A673 (cell line): ENCODE results near the gene CALHM5. TPM values are rescaled to one million over a fixed set of nuclear protein-coding genes. Genes with fewer than 3 reads are reported as not detected.

ENCODE experiments used
- BruUV-seq: library from RNA; stranded (reverse); fragments of 400-500 nt; replicated peaks from 2 replicates; lab custom pipeline; 2021; lab: Mats Ljungman, UMichigan
- CTCF ChIA-PET: fragments of 300-600 bp; sonication (Branson Sonifier 250); formaldehyde crosslinking; loops from one replicate; lab custom pipeline; 2022; ENCODE audit warnings: antibody characterized with exemption; lab: Charles Lee
- POLR2A ChIA-PET: fragments of 300-600 bp; sonication (Branson Sonifier 250); formaldehyde crosslinking; loops from one replicate; lab custom pipeline; 2022; ENCODE audit warnings: antibody characterized with exemption; ENCODE audit not compliant: low non-redundant PET; lab: Charles Lee
- DNase-seq: peaks from one replicate; pipeline ENCODE4 v3.0.0-alpha.2; 2015; ENCODE audit warnings: low spot score
- H3K27ac ChIP-seq: fragments of 200-600 bp; sonication (generic); 2 replicates; pipeline ENCODE4 v1.5.1; 2016; ENCODE audit warnings: mixed run types, low read depth, mild to moderate bottlenecking, mixed read lengths, antibody characterized with exemption, low read length; ENCODE audit not compliant: poor library complexity, severe bottlenecking
- H3K27me3 ChIP-seq: fragments of 200-600 bp; sonication (generic); replicated peaks from 2 replicates; pipeline ENCODE4 v1.6.1; 2017; ENCODE audit warnings: mixed run types, low read depth, mild to moderate bottlenecking, mixed read lengths, antibody characterized with exemption, low read length; ENCODE audit not compliant: insufficient read depth, poor library complexity
- H3K36me3 ChIP-seq: fragments of 200-600 bp; sonication (generic); 2 replicates; pipeline ENCODE4 v1.6.1; 2016; ENCODE audit warnings: mixed run types, mild to moderate bottlenecking, mixed read lengths, antibody characterized with exemption, low read length; ENCODE audit not compliant: insufficient read depth, poor library complexity, severe bottlenecking
- H3K4me1 ChIP-seq: fragments of 200-600 bp; sonication (generic); 2 replicates; pipeline ENCODE4 v1.6.1; 2017; ENCODE audit warnings: mixed run types, mild to moderate bottlenecking, mixed read lengths, antibody characterized with exemption, low read length; ENCODE audit not compliant: insufficient read depth, poor library complexity, severe bottlenecking
- H3K4me3 ChIP-seq: fragments of 200-600 bp; sonication (generic); 2 replicates; pipeline ENCODE4 v1.5.1; 2016; ENCODE audit warnings: low read depth, mixed run types, mild to moderate bottlenecking, mixed read lengths, low read length; ENCODE audit not compliant: poor library complexity, severe bottlenecking
- H3K9me3 ChIP-seq: fragments of 200-600 bp; sonication (generic); 2 replicates; pipeline ENCODE4 v1.6.1; 2016; ENCODE audit warnings: mixed run types, low read depth, mild to moderate bottlenecking, mixed read lengths, antibody characterized with exemption, low read length; ENCODE audit not compliant: poor library complexity, severe bottlenecking
- EZH2 ChIP-seq: fragments of 200-600 bp; sonication (generic); IDR thresholded peaks from 2 replicates; pipeline ENCODE4 v1.6.1; 2017; ENCODE audit warnings: borderline replicate concordance, low read depth, mild to moderate bottlenecking, mixed read lengths, antibody characterized with exemption, low read length; ENCODE audit not compliant: poor library complexity, severe bottlenecking
- intact Hi-C: fragments of 100-400 bp; cut with micrococcal nuclease; formaldehyde crosslinking; loops from one replicate; pipeline ENCODE4 v1.10.0; 2022; ENCODE audit not compliant: unreplicated experiment
- total RNA-seq: library from RNA; stranded (reverse); gene quantifications from 2 replicates; pipeline ENCODE4 v1.2.3, GENCODE V29; 2021
- TF ChIP-seq, protein P1 (sequence below): fragments of 300-800, 200-600 bp; sonication (generic); conservative IDR thresholded peaks from 2 replicates; pipeline ENCODE4 v1.5.1; 2017; ENCODE audit warnings: low read depth, mild to moderate bottlenecking, antibody characterized with exemption, low read length, moderate library complexity, mixed read lengths

The CALHM5 gene
- total RNA-seq, 1 experiment from 2014 or later = 0.26 TPM

DNA sequence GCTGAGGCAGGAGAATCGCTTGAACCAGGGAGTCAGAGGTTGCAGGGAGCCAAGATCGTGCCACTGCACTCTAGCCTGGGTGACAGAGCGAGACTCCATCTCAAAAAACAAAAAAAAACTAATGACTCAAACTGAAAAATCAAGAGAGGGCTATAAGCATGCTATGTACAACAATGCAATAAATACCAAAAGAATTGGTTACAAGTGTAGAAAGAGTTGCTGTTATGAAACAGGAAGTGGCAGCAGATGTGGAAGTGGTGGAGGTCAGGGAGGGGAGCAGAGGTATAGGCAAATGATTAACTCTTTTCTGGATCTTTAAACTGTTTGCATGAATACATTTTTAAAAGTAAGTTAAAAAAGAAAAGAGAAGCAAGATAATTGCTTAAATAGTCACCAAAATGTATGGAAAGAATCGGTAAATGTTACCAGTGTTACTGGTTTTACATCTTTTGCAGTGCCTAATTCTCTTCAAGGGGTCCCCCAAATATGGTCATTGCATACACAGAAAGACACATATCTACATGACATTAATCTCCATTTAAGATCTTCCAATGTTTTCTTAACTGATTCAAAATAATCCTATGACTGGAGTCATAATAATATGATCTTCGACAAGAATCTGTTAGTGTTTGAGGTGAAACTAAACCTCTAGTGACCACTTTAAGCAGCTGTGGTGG, 35.3 kb upstream of the CALHM5 start:
- peak; percentile 13 for DNase-seq
- BruUV-seq = no TSS peak
- no peaks in the 10 kb centered on the region for H3K36me3 ChIP-seq
- peaks cover 26% of the 10 kb centered on the region for H3K4me1 ChIP-seq
- ChIA-PET POLR2A (no interaction called here), CTCF (no interaction called here)
- no peak overlapping the region for H3K4me3 ChIP-seq
- intact Hi-C loops = no loop called here
- H3K9me3 ChIP-seq = no peaks in the 10 kb centered on the region
- TF ChIP-seq, protein P1, sequence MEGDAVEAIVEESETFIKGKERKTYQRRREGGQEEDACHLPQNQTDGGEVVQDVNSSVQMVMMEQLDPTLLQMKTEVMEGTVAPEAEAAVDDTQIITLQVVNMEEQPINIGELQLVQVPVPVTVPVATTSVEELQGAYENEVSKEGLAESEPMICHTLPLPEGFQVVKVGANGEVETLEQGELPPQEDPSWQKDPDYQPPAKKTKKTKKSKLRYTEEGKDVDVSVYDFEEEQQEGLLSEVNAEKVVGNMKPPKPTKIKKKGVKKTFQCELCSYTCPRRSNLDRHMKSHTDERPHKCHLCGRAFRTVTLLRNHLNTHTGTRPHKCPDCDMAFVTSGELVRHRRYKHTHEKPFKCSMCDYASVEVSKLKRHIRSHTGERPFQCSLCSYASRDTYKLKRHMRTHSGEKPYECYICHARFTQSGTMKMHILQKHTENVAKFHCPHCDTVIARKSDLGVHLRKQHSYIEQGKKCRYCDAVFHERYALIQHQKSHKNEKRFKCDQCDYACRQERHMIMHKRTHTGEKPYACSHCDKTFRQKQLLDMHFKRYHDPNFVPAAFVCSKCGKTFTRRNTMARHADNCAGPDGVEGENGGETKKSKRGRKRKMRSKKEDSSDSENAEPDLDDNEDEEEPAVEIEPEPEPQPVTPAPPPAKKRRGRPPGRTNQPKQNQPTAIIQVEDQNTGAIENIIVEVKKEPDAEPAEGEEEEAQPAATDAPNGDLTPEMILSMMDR = no peak
- H3K27ac ChIP-seq = no peak overlapping the region
- no peaks in the 10 kb centered on the region for H3K27me3 ChIP-seq

DNA sequence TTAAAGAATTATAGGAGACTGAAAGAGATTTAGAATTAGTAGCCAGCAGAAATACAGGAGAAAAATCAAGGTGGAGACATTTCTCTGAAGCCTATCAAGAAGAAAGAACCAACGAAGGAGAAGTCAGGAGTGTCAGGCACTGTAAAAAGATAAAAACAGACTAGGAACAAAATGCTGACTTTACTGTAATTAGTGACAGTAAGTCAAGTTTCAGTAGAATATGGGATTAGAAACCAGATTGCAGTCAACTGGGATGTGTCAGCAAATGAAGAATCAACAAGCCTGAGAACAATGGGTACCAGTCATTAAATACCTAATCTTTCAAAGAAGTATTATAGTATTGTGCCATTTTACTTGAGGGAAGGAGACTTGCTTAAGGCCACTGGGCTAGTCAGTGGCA, 28.7 kb upstream of the CALHM5 start:
- H3K4me1 ChIP-seq = no peaks in the 10 kb centered on the region
- DNase-seq = no peak
- BruUV-seq = no TSS peak
- ChIA-PET POLR2A (no interaction called here), CTCF (no interaction called here)
- intact Hi-C loops = no loop called here
- TF ChIP-seq, protein P1 = no peak
- no peak for TF ChIP-seq EZH2
- H3K27ac ChIP-seq = no peak overlapping the region
- no peaks in the 10 kb centered on the region for H3K9me3 ChIP-seq
- no peak overlapping the region for H3K4me3 ChIP-seq
- H3K27me3 ChIP-seq = no peaks in the 10 kb centered on the region
- no peaks in the 10 kb centered on the region for H3K36me3 ChIP-seq

DNA sequence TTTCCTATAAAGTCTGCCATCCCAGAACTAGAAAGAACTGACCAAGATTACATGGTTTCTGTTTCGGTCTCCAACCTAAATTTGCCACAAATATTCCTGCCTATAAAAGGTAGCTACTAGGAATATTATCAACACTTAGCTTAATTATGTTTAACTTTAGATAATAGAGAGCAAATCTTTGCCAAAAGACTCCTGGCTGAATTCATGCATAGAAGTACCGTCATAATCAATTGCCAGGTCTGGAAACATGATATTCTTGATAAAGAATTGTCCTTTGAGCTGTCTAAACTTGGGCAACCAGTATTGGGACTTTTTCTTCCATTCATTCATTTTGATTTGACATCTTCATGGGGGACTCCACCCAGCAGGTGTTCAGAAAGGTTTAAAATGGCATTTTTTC, 27.8 kb upstream of the CALHM5 start:
- no peak overlapping the region for H3K27ac ChIP-seq
- intact Hi-C loops = no loop called here
- CTCF ChIA-PET = no interaction called here
- no TSS peak for BruUV-seq
- no peaks in the 10 kb centered on the region for H3K27me3 ChIP-seq
- no peaks in the 10 kb centered on the region for H3K36me3 ChIP-seq
- POLR2A ChIA-PET = no interaction called here
- no peaks in the 10 kb centered on the region for H3K9me3 ChIP-seq
- TF ChIP-seq EZH2 = no peak
- TF ChIP-seq, protein P1 = no peak
- no peak for DNase-seq
- H3K4me3 ChIP-seq = no peak overlapping the region
- no peaks in the 10 kb centered on the region for H3K4me1 ChIP-seq
